HepG2 (cell line): Measurements from ENCODE around the gene KLB. TPM values are rescaled to one million over a fixed set of nuclear protein-coding genes. Genes with fewer than 3 reads are reported as not detected.

Experiments used
- BRF2 ChIP-seq: sonication (generic); formaldehyde crosslinking; IDR thresholded peaks from 2 replicates; pipeline ENCODE4 v1.8.1; 2022; ENCODE audit warnings: mild to moderate bottlenecking, missing genetic modification reagents
- GPBP1L1 ChIP-seq: sonication (generic); formaldehyde crosslinking; IDR thresholded peaks from 2 replicates; pipeline ENCODE4 v1.5.0; 2020; ENCODE audit warnings: mild to moderate bottlenecking, missing genetic modification reagents
- GTF2F1 ChIP-seq: fragments of 150-350 bp; IDR thresholded peaks from 2 replicates; pipeline ENCODE4 v1.6.1; 2014; ENCODE audit warnings: low read length
- KDM2A ChIP-seq: sonication (generic); formaldehyde crosslinking; IDR thresholded peaks from 2 replicates; pipeline ENCODE4 v1.4.0; 2020; ENCODE audit warnings: low read depth, missing genetic modification reagents, borderline replicate concordance
- KDM5B ChIP-seq: sonication (generic); formaldehyde crosslinking; IDR thresholded peaks from 2 replicates; pipeline ENCODE4 v1.4.0; 2020; ENCODE audit warnings: missing genetic modification reagents, mild to moderate bottlenecking, borderline replicate concordance
- NFKBIZ ChIP-seq: IDR thresholded peaks from 2 replicates; pipeline ENCODE4 v1.6.1; 2018; ENCODE audit warnings: missing genetic modification reagents, missing compliant biosample characterization
- POLR2A ChIP-seq, 2 experiments: IDR thresholded peaks; 2 replicates each; pipeline ENCODE4 v1.6.1; 2011; ENCODE audit warnings: low read depth in 2 of 2, low read length in 2 of 2, mild to moderate bottlenecking in 1 of 2, moderate library complexity in 1 of 2; ENCODE audit not compliant: insufficient read depth in 1 of 2
- SOX13 ChIP-seq, 3 experiments: fragments of 450-650 bp in 1 of 3; sonication (generic) in 1 of 3; formaldehyde crosslinking in 1 of 3; IDR thresholded peaks in 2 of 3; conservative IDR thresholded peaks in 1 of 3; 2 replicates each; pipeline versions ENCODE4 v1.5.0 to v1.6.1; 2016 to 2020; ENCODE audit warnings: antibody characterized with exemption in 1 of 3, mild to moderate bottlenecking in 1 of 3, missing compliant biosample characterization in 1 of 3, missing genetic modification reagents in 1 of 3, moderate library complexity in 1 of 3
- TFDP2 ChIP-seq: sonication (generic); formaldehyde crosslinking; IDR thresholded peaks from 2 replicates; pipeline ENCODE4 v1.4.0; 2020; ENCODE audit warnings: missing genetic modification reagents
- ZFP41 ChIP-seq: sonication (generic); formaldehyde crosslinking; IDR thresholded peaks from 2 replicates; pipeline ENCODE4 v1.4.0; 2020; ENCODE audit warnings: mild to moderate bottlenecking, missing genetic modification reagents, borderline replicate concordance
- ZMYM2 ChIP-seq: sonication (generic); formaldehyde crosslinking; IDR thresholded peaks from 2 replicates; pipeline ENCODE4 v1.8.0; 2022; ENCODE audit warnings: mild to moderate bottlenecking, missing genetic modification reagents
- ZNF264 ChIP-seq: sonication (generic); formaldehyde crosslinking; IDR thresholded peaks from 2 replicates; pipeline ENCODE4 v1.4.0; 2020; ENCODE audit warnings: missing genetic modification reagents
- ZNF670 ChIP-seq: sonication (generic); formaldehyde crosslinking; IDR thresholded peaks from 2 replicates; pipeline ENCODE4 v1.8.0; 2022; ENCODE audit warnings: mild to moderate bottlenecking, missing genetic modification reagents, borderline replicate concordance
- polyA plus RNA-seq, 8 experiments: library from polyadenylated mRNA; depleted of rRNA in 3 of 8; stranded (reverse) in 7 of 8; unstranded in 1 of 8; fragments of >200 nt; fragmentation: Illumina TruSeq in 4 of 8; extraction: Trizol in 4 of 8; gene quantifications; 2 replicates each; pipeline versions ENCODE4 v1.2.1 to v1.2.3, GENCODE V29; 2011 to 2016; ENCODE audit warnings: low read depth in 4 of 8, missing spikeins in 1 of 8, mixed read lengths in 1 of 8; ENCODE audit not compliant: insufficient read depth in 1 of 8
- total RNA-seq, 5 experiments: library from RNA; depleted of rRNA; stranded (reverse); fragments of >200 nt; fragmentation: Illumina TruSeq; extraction: Trizol; gene quantifications; 2 replicates each; pipeline ENCODE4 v1.2.3, GENCODE V29; 2016; ENCODE audit warnings: low read depth in 1 of 5
- TF ChIP-seq, protein P1 (sequence below), 2 experiments: sonication (generic) in 1 of 2; formaldehyde crosslinking in 1 of 2; IDR thresholded peaks; 2 replicates each; pipeline versions ENCODE4 v1.4.0 to v1.6.1; 2018 to 2020; ENCODE audit warnings: missing genetic modification reagents in 2 of 2, borderline replicate concordance in 1 of 2, low read depth in 1 of 2, mild to moderate bottlenecking in 1 of 2, missing biosample characterization in 1 of 2
- TF ChIP-seq, protein P2 (sequence below): sonication (generic); formaldehyde crosslinking; IDR thresholded peaks from 2 replicates; pipeline ENCODE4 v1.4.0; 2020; ENCODE audit warnings: mild to moderate bottlenecking, missing genetic modification reagents
- TF ChIP-seq, protein P3 (sequence below): sonication (generic); formaldehyde crosslinking; IDR thresholded peaks from 2 replicates; pipeline ENCODE4 v1.8.1; 2023; ENCODE audit warnings: mild to moderate bottlenecking, moderate library complexity, missing genetic modification reagents
- TF ChIP-seq, protein P4 (sequence below): sonication (generic); formaldehyde crosslinking; IDR thresholded peaks from 2 replicates; pipeline ENCODE4 v1.4.0; 2020; ENCODE audit warnings: mild to moderate bottlenecking, missing genetic modification reagents

The KLB gene
- total and polyA plus RNA-seq, 2 of the 13 experiments (the other 11 are each of a cell fraction or from before 2014, with no cell fraction given): 25.3 to 82.0 TPM

- TF ChIP-seq SOX13 (IDR thresholded peaks at IDR 0.05) (no peak), SOX13 (CRISPR knock-in tag; conservative IDR thresholded peaks at IDR 0.05 in 1 of 2, IDR thresholded peaks at IDR 0.05 in 1 of 2) (peak in 1 of 2 experiments; percentile 37; a peak in 2 of 4 replicates), ZNF670 (no peak; the same call in 1 of the 2 replicates), POLR2A (IDR thresholded peaks at IDR 0.05; ENCODE audit: insufficient read depth in 1 of 2, low read depth in 2 of 2, low read length in 2 of 2) (peak; percentile 97 to 99), NFKBIZ (no peak; the same call in 1 of the 2 replicates), KDM5B (CRISPR knock-in tag) (peak; percentile 90), GPBP1L1 (CRISPR knock-in tag) (no peak), ZMYM2 (CRISPR knock-in tag) (no peak), KDM2A (CRISPR knock-in tag) (peak; percentile 77; the same call in 1 of the 2 replicates), BRF2 (CRISPR knock-in tag) (peak; percentile 20; the same call in 1 of the 2 replicates), ZFP41 (CRISPR knock-in tag) (peak; percentile 1; the same call in 1 of the 2 replicates), GTF2F1 (no peak), TFDP2 (CRISPR knock-in tag) (peak; percentile 81), ZNF264 (CRISPR knock-in tag) (peak; percentile 87)
- TF ChIP-seq, protein P1, sequence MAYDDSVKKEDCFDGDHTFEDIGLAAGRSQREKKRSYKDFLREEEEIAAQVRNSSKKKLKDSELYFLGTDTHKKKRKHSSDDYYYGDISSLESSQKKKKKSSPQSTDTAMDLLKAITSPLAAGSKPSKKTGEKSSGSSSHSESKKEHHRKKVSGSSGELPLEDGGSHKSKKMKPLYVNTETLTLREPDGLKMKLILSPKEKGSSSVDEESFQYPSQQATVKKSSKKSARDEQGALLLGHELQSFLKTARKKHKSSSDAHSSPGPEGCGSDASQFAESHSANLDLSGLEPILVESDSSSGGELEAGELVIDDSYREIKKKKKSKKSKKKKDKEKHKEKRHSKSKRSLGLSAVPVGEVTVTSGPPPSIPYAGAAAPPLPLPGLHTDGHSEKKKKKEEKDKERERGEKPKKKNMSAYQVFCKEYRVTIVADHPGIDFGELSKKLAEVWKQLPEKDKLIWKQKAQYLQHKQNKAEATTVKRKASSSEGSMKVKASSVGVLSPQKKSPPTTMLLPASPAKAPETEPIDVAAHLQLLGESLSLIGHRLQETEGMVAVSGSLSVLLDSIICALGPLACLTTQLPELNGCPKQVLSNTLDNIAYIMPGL (CRISPR knock-in tag; IDR thresholded peaks at IDR 0.05; ENCODE audit: borderline replicate concordance in 1 of 2, low read depth in 1 of 2): peak; percentile 71 to 84; a peak in 3 of 4 replicates
- TF ChIP-seq, protein P2, sequence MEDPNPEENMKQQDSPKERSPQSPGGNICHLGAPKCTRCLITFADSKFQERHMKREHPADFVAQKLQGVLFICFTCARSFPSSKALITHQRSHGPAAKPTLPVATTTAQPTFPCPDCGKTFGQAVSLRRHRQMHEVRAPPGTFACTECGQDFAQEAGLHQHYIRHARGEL (CRISPR knock-in tag): 0 out of 2 replicates have a peak, but pooled peaks have one; percentile 4
- TF ChIP-seq, protein P3, sequence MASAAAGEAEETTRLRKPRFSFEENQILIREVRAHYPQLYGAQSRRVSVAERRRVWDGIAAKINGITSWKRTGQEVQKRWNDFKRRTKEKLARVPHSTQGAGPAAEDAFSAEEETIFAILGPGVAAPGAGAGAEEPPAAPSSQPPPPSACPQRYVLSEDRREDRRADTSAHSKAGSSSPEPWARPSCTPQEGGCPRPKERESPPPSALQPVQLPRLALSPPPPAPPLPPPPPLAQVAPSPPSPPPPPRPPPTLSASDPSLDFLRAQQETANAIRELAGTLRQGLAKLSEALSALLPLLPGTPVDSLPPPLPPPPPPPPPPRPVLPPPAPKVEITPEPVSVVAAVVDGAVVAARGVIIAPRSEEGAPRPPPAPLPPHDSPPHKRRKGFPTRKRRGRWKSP (CRISPR knock-in tag): peak; percentile 83
- TF ChIP-seq, protein P4, sequence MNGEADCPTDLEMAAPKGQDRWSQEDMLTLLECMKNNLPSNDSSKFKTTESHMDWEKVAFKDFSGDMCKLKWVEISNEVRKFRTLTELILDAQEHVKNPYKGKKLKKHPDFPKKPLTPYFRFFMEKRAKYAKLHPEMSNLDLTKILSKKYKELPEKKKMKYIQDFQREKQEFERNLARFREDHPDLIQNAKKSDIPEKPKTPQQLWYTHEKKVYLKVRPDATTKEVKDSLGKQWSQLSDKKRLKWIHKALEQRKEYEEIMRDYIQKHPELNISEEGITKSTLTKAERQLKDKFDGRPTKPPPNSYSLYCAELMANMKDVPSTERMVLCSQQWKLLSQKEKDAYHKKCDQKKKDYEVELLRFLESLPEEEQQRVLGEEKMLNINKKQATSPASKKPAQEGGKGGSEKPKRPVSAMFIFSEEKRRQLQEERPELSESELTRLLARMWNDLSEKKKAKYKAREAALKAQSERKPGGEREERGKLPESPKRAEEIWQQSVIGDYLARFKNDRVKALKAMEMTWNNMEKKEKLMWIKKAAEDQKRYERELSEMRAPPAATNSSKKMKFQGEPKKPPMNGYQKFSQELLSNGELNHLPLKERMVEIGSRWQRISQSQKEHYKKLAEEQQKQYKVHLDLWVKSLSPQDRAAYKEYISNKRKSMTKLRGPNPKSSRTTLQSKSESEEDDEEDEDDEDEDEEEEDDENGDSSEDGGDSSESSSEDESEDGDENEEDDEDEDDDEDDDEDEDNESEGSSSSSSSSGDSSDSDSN (CRISPR knock-in tag): peak; percentile 65
These were observed 52.0 kb downstream of the KLB start, which contains the start of the genes LIAS and RPL9 (continued) for GRCh38 chr4:39458505-39459300.
